GM21515 (cell line): ENCODE results near the gene MAEA.

Source experiments
- ATAC-seq: cut with Tn5 transposase; IDR thresholded peaks from one replicate; pipeline ENCODE4 v1.9.1; 2021; ENCODE audit not compliant: unreplicated experiment

The MAEA gene

GRCh38 chr4:1289207-1290164 lies at the start of gene MAEA:
TSS of gene MAEA (plus strand) at chr4:1289891. CDS start at chr4:1289914, 23 bp downstream.
- peak; percentile 87 for ATAC-seq

DNA sequence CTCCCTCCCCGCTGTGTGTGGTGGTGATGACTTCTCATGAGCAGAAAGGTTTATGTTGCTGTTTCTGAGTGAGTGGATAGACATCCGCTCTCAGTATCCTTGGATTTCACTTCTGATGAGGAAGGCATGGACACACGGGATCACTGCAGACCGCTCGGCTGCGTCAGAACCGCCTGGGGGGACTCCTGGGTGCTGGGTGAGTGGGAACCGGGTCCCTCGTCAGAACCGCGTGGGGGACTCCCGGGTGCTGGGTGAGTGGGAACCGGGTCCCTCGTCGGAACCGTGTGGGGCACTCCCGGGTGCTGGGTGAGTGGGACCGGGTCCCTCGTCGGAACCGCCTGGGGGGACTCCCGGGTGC lies 49.8 kb upstream of the MAEA start:
- no peak for ATAC-seq

- no peak for ATAC-seq
These were observed 48.8 kb upstream of the MAEA start for GRCh38 chr4:1240721-1241465.

DNA sequence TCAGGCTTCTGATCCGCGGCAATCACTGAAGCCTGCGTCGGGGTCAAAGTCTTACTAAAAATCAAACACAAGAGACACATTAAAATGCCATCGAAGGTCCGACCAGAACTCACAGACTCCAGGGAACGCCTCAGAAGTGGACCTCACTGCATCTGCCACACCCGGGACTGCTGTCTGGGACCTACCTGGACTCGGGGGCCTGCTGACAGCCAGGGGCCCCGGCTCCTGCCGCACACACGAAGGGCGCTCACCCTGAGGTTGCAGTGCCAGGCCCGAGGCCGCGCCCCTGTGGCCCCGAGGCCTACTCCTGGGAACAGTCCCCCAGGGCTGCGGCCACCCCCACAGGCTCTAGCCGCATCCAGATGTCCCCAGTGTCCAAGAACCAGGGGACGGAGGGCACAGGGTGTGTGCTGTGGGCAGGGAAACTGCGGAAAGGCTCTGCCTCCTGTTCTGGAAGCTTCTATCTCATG lies 48.2 kb upstream of the MAEA start:
- ATAC-seq = no peak

- no peak for ATAC-seq
These were observed 47.7 kb upstream of the MAEA start for GRCh38 chr4:1241936-1242505.

DNA sequence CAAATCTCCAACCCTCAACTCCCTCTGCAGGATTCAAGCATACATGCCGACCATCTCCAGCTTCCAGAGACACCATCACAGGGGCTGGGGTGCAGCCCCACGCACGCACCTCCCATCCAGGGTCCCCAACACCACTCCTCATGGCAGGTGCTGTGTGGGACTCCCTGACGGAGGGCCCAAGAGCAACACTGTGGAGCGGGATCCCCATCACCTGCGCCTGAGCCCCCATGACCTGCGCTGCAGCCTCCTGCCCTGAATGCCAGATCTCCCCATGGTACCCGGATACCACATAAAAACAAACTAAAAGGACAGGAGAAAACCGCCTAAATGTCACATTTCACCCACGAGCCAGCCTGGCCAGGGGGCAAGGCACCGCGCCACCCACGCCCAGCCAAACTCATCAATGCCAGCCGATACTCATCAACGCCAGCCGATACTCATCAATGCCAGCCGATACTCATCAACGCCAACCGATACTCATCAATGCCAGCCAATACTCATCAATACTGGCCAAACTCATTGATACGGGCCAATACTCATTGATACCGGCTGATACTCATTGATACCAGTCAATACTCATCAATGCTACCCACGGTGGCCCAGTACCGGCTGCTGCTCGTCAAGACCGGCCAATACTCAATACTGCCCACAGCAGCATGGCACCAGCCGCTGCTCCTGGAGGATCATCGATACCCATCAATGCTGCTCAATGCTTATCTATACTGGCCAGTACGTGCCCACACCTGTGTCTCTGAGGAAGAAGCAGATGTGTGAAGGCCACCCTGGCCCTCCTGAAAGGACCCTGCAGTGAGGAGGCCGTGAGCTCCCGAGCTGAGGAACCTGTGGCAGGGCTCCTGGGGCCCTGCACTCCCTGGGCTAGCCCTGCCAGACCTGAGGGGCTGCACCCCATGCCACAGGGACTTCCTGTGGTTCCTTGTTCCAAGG lies 46.9 kb upstream of the MAEA start:
- no peak for ATAC-seq

GRCh38 chr4:1243451-1244080 lies 46.1 kb upstream of the MAEA start:
- no peak for ATAC-seq

DNA sequence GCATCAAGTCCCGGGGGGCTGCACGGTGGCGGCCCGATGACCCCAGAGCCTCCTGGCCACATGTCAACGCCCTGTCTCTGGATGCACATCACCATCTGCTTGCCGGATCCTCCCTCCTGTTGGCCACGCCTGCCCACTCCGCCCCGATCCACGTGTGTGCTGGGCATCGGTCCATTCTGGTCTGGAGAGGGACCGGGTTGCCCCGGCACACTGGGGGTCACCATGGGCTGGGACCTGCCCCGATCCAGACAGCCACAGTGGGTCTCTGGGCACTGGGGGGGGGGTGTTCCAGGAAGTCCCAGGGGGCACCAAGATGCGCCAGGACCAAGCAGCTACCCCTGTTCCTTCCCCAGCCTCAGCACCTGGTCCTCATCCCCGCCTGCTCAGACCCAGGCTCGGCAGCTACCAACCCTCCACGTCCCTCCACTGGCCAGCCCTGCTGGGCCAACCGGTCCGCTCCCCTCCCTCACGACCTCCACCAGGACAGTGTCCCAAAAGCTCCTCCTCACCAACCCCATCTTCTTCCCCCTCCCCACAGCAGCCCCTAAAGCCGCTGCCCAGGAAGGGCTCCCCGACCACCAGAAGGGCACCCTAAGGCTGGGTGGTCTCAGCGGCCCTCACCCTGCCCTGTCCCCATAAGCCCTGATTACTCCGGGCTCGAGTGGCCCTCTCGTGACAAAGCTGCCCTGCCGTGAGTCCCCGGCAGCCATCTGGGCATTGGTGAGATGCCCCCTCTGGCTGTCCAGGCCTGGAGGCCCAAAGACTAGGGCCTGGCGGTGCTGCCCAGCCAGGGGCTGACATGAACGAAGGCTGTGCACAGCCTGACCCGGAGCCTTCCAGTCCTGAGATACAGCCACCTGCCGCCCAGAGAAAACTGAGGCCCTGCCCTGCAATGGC lies 45.4 kb upstream of the MAEA start:
- ATAC-seq = no peak

DNA sequence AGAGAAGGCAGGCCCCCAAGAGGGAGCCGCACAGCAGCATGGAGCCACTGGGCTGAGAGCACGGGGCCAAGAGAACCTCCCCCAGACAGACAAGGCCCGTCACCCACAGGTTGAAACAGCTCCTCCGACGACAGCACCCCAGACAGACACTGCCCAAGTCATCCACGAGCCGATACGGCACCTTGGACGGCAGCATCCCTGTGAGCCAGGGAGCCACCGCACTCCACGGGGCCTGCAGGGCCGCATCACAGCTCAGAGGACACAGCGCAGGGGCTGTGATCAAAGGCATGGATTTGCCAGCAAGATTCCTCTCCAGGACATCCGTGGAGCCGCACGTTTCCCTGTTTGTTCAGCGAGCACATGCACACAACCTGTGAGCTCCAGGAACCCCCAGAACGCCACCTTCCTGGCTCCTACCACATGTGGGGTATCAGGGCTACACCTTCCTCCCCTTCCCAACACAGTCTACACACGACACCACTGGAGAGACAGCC lies 44.7 kb upstream of the MAEA start:
- ATAC-seq = no peak

DNA sequence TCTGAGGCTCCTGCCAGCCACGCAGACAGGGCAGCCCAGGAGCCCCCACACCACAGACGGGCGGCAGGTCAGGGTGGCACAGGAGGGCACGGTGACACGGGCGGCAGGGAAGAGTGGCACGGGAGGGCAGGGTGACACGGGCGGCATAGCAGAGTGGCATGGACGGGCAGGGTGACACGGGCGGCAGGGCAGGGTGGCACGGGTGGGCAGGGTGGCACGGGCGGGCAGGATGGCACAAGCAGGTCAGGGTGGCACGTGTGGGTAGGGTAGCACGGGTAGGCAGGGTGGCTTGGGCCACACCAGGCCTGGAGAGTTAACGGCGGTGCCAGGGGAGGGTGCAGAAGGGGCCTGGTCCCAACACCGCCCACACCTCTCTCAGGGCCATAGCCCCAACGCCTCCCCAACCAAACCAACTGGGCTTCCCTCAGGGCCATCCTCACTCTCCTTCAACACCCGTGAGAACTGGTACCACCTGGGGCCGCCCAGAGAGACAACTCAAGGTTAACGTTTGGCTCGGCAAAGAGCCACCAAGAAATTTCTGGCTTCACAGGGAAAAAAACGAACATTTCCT lies 44.1 kb upstream of the MAEA start:
- no peak for ATAC-seq

GRCh38 chr4:1246111-1246881 lies 43.4 kb upstream of the MAEA start:
- no peak for ATAC-seq

- ATAC-seq = no peak
These were observed 42.5 kb upstream of the MAEA start for GRCh38 chr4:1246901-1247863.

DNA sequence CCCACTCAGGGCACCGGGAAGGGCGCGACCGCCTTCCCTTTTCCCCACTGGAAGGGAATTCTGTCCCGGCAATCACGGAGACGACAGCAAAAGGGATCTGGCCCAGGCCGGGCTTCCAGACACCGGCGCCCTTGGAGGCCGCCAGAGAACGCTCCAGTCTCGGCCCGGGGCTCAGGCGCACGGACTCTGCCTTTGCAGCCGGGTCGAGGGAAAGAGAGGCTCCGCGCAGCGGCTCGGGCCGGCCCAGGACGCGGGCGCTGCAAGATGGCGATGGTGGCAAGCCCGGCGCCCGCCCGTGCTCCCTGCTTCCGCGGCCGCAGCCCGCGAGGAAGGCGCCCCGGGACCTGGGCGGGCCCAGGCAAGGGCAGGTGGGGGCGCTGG lies 41.8 kb upstream of the MAEA start:
- ATAC-seq = no peak

GRCh38 chr4:1248245-1249147 lies 41.2 kb upstream of the MAEA start, which contains the start of gene CTBP1:
TSS of gene CTBP1 (minus strand) at chr4:1249130. CDS start at chr4:1241331, 7,799 bp downstream.
- peak; percentile 36 for ATAC-seq

DNA sequence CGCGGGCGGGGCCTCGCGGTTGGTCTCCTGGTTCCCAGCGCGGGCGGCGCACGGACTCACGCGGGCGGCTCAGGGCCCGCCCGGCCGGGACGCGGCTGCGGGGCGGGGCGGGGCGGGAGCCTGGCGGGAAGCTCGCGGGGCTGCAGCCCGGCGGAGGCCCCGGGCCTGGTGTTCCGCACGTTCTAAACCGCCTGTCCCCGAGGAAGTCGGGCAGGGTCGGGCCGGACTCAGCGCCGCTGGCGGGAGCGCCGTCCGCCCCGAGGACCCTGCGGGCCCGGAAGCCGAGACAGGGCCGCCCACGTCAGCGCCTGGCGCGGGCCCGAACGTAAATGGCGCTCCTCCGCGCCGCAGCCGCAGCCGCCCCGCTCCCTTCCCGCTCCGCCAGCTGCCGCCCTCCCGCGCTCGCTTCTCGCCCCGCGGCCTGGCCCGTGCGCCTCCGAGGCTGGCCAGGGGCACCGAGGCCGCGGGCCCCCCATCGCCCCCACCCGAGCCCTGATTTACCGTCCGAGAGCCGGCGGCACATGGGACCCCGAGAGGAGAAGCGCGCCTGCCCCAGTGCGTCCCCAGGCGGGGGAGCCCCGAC lies 40.5 kb upstream of the MAEA start:
- ATAC-seq = peak; percentile 50
